CD4-positive, alpha-beta memory T cell (primary cell): ENCODE data around the gene KCNQ2. TPM values are rescaled to one million over a fixed set of nuclear protein-coding genes. Genes with fewer than 3 reads are reported as not detected.

Experiments
- CTCF ChIA-PET: fragments of 350-600 bp; sonication (Branson Sonifier 250); formaldehyde crosslinking; loops from one replicate; lab custom pipeline; 2021; ENCODE audit warnings: inconsistent platforms; ENCODE audit not compliant: partially characterized antibody; lab: Charles Lee
- POLR2A ChIA-PET: fragments of 350-600 bp; sonication (Branson Sonifier 250); formaldehyde crosslinking; loops from one replicate; lab custom pipeline; 2021; ENCODE audit not compliant: partially characterized antibody; lab: Charles Lee
- DNase-seq, 5 donors: peaks; one replicate each; pipeline versions ENCODE4 v3.0.0 to v3.0.0-alpha.2; 2020 to 2022; ENCODE audit warnings: mixed read lengths in 1 of 5
- H3K27ac ChIP-seq: one replicate; pipeline ENCODE4 v1.7.0; 2013; ENCODE audit warnings: low read depth, low read length
- H3K27me3 ChIP-seq: 2 replicates; pipeline ENCODE4 v1.7.0; 2013; ENCODE audit warnings: mild to moderate bottlenecking, low read length, moderate library complexity; ENCODE audit not compliant: insufficient read depth
- H3K36me3 ChIP-seq: 2 replicates; pipeline ENCODE4 v1.7.0; 2013; ENCODE audit warnings: mild to moderate bottlenecking, low read length, moderate library complexity; ENCODE audit not compliant: insufficient read depth
- H3K4me1 ChIP-seq: 2 replicates; pipeline ENCODE4 v1.7.0; 2013; ENCODE audit warnings: mild to moderate bottlenecking, low read length, moderate library complexity; ENCODE audit not compliant: insufficient read depth
- H3K4me3 ChIP-seq, 2 donors: one replicate each; pipeline ENCODE4 v1.7.0; 2013; ENCODE audit warnings: low read length in 2 of 2, mild to moderate bottlenecking in 1 of 2
- H3K9me3 ChIP-seq, 2 donors: one replicate each; pipeline ENCODE4 v1.7.0; 2013; ENCODE audit warnings: low read length in 2 of 2, control low read depth in 1 of 2; ENCODE audit not compliant: control insufficient read depth in 1 of 2
- H3K27ac Mint-ChIP-seq, 7 donors: one replicate each; pipeline ENCODE4 v1.8.0; 2020 to 2021; ENCODE audit warnings: mixed read lengths in 7 of 7, mild to moderate bottlenecking in 6 of 7, inconsistent platforms in 3 of 7, moderate library complexity in 3 of 7
- H3K27me3 Mint-ChIP-seq, 2 donors: one replicate each; pipeline ENCODE4 v1.8.0; 2020 to 2021; ENCODE audit warnings: mixed read lengths in 2 of 2
- H3K36me3 Mint-ChIP-seq, 2 donors: one replicate each; pipeline ENCODE4 v1.8.0; 2020 to 2021; ENCODE audit warnings: mixed read lengths in 2 of 2, inconsistent platforms in 1 of 2, mild to moderate bottlenecking in 1 of 2
- H3K4me1 Mint-ChIP-seq, 4 donors: one replicate each; pipeline ENCODE4 v1.8.0; 2020 to 2021; ENCODE audit warnings: mixed read lengths in 4 of 4, mild to moderate bottlenecking in 1 of 4
- H3K4me3 Mint-ChIP-seq, 8 donors: one replicate each; pipeline ENCODE4 v1.8.0; 2020 to 2021; ENCODE audit warnings: mixed read lengths in 8 of 8, mild to moderate bottlenecking in 7 of 8, moderate library complexity in 6 of 8, inconsistent platforms in 3 of 8
- H3K9me3 Mint-ChIP-seq, 8 donors: one replicate each; pipeline ENCODE4 v1.8.0; 2020 to 2021; ENCODE audit warnings: mixed read lengths in 8 of 8, mild to moderate bottlenecking in 5 of 8, inconsistent platforms in 3 of 8, moderate library complexity in 1 of 8
- intact Hi-C: fragments of 100-400 bp; cut with micrococcal nuclease; formaldehyde crosslinking; loops from one replicate; pipeline ENCODE4 v1.15.1; 2023
- polyA plus RNA-seq, 2 donors: library from polyadenylated mRNA; unstranded; fragments of 300-500 nt; fragmentation: Illumina TruSeq; gene quantifications; one replicate each; pipeline ENCODE4 v1.2.3, GENCODE V29; 2021
- total RNA-seq, 2 experiments: library from RNA; stranded (reverse); gene quantifications; one replicate each; pipeline ENCODE4 v1.2.3, GENCODE V29; 2021

Gene KCNQ2
- total and polyA plus RNA-seq, 4 experiments from 2014 or later: not detected

DNA sequence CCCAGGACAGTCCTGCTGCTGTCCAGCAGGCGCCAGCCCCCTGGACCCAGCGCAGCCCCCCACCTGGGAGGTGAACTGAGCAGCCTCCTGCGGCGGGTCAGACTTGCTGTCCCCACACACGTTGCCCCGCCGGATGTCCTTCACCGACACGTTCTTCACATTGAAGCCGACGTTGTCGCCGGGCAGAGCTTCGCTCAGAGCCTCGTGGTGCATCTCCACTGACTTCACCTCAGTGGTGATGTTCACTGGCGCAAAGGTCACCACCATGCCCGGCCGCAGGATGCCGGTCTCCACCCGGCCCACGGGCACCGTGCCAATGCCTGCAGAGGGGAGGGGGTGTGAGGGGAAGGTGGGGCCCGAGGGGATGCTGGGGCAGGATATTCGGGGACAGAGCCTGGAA, 18.0 kb upstream of the KCNQ2 start:
- no peaks in the 10 kb centered on the region for H3K36me3 Mint-ChIP-seq
- H3K4me3 ChIP-seq: no peak overlapping the region
- POLR2A ChIA-PET: no interaction called here
- no peak overlapping the region for H3K27ac Mint-ChIP-seq
- H3K9me3 Mint-ChIP-seq: peaks cover 0 to 5% (median 0%) of the 10 kb centered on the region in 8 donors
- no peaks in the 10 kb centered on the region for H3K9me3 ChIP-seq
- no peaks in the 10 kb centered on the region for H3K4me1 ChIP-seq
- H3K27ac ChIP-seq: no peak overlapping the region
- H3K4me3 Mint-ChIP-seq: no peak overlapping the region
- H3K4me1 Mint-ChIP-seq: no peaks in the 10 kb centered on the region
- H3K27me3 ChIP-seq: peaks cover 7% of the 10 kb centered on the region
- intact Hi-C loops: no loop called here
- peaks cover 11% of the 10 kb centered on the region in 2 donors for H3K27me3 Mint-ChIP-seq
- CTCF ChIA-PET: no interaction called here
- H3K36me3 ChIP-seq: no peaks in the 10 kb centered on the region
- DNase-seq: no peak

GRCh38 chr20:63488315-63489251, 16.1 kb upstream of the KCNQ2 start:
- Histone ChIP-seq H3K36me3 (no peaks in the 10 kb centered on the region), H3K9me3 (no peaks in the 10 kb centered on the region), H3K27ac (no peak overlapping the region), H3K4me1 (no peaks in the 10 kb centered on the region), H3K4me3 (no peak overlapping the region), H3K27me3 (peaks cover 7% of the 10 kb centered on the region)
- Mint-ChIP-seq H3K27ac (no peak overlapping the region), H3K9me3 (peaks cover 0 to 5% (median 0%) of the 10 kb centered on the region in 8 donors), H3K27me3 (peaks cover 14 to 15% of the 10 kb centered on the region in 2 donors), H3K36me3 (no peaks in the 10 kb centered on the region), H3K4me1 (no peaks in the 10 kb centered on the region), H3K4me3 (no peak overlapping the region)
- POLR2A ChIA-PET: interaction anchor here (0.5 kb wide), 1 partner anchor 123 kb away, joined by 4 read pairs; no protein-coding TSS in a partner anchor
- intact Hi-C loops: no loop called here
- CTCF ChIA-PET: no interaction called here
- no peak for DNase-seq

DNA sequence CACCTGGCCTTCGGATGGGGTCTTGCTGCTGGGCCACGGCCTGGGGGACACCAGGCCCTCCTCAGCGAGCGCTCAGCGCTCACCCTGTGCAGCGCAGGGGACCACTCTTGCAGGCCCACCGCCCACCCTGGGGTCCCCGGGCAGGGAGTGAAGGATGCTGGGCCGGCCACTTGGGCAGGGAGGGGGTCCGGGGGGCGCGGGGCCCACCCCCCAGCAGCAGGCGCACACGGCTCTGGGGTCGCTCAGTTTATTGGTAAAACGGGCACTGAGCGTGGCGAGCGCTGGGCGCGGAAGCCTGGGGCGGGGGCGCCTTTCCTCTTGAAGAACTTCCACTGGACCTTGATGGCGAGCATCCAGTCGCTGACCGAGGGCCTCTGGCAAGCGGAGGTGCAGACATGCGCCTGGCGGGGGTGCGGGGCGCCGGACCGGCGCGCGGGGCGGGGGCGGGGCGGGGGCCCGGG, 15.4 kb upstream of the KCNQ2 start:
- peaks cover 16 to 17% of the 10 kb centered on the region in 2 donors for H3K27me3 Mint-ChIP-seq

DNA sequence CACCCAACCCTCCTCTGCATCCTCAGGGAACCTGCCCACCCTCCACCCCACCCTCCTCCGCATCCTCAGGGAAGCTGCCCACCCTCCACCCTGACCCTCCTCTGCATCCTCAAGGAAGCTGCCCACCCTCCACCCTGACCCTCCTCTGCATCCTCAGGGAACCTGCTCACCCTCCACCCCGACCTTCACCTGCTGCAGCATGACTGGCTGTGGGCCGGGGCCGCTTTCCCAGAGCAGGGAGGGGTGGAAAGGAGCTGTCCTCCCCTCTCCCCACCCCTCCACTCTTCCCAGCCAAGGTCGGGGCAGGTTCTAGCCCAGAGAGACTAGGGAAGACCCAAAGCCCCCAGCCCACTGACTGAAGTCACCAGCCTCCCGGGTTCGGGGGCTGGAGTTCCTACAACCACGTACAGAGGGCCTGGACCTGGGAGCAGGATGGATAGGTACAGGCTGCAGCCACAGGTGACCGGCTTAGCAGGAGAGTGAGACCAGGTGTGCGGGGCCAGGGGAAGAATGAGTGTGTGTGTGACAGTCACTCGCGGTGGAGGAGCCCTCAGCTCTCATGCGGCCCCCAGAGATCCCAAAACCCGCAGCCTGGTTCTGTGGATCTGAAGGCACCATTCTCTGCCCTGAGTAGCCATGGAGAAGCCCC, 14.8 kb upstream of the KCNQ2 start:
- no peaks in the 10 kb centered on the region for H3K4me1 ChIP-seq
- H3K27ac Mint-ChIP-seq: no peak overlapping the region
- no peak overlapping the region for H3K27ac ChIP-seq
- no peaks in the 10 kb centered on the region for H3K9me3 ChIP-seq
- no peaks in the 10 kb centered on the region for H3K36me3 Mint-ChIP-seq
- no peak for DNase-seq
- no peak overlapping the region for H3K4me3 ChIP-seq
- H3K27me3 ChIP-seq: peaks cover 7% of the 10 kb centered on the region
- POLR2A ChIA-PET: no interaction called here
- intact Hi-C loops: no loop called here
- H3K36me3 ChIP-seq: no peaks in the 10 kb centered on the region
- H3K9me3 Mint-ChIP-seq: peaks cover 0 to 2% (median 0%) of the 10 kb centered on the region in 8 donors
- CTCF ChIA-PET: no interaction called here
- peaks cover 0 to 4% (median 3%) of the 10 kb centered on the region in 4 donors for H3K4me1 Mint-ChIP-seq
- peaks cover 19 to 21% of the 10 kb centered on the region in 2 donors for H3K27me3 Mint-ChIP-seq
- no peak overlapping the region for H3K4me3 Mint-ChIP-seq

More for the DNA sequence above, 15.4 kb upstream of the KCNQ2 start:
- intact Hi-C loops: no loop called here
- no peak overlapping the region for H3K4me3 Mint-ChIP-seq
- peaks cover 7% of the 10 kb centered on the region for H3K27me3 ChIP-seq
- no peak for DNase-seq
- no peak overlapping the region for H3K27ac Mint-ChIP-seq
- peaks cover 0 to 3% (median 2%) of the 10 kb centered on the region in 4 donors for H3K4me1 Mint-ChIP-seq
- H3K9me3 ChIP-seq: no peaks in the 10 kb centered on the region
- H3K4me3 ChIP-seq: no peak overlapping the region
- H3K36me3 Mint-ChIP-seq: no peaks in the 10 kb centered on the region
- H3K9me3 Mint-ChIP-seq: peaks cover 0 to 5% (median 0%) of the 10 kb centered on the region in 8 donors
- no peaks in the 10 kb centered on the region for H3K4me1 ChIP-seq
- CTCF ChIA-PET: no interaction called here
- no peak overlapping the region for H3K27ac ChIP-seq
- H3K36me3 ChIP-seq: no peaks in the 10 kb centered on the region
- POLR2A ChIA-PET: no interaction called here

GRCh38 chr20:63486300-63486855, 13.9 kb upstream of the KCNQ2 start:
- Histone ChIP-seq H3K4me3 (no peak overlapping the region), H3K4me1 (no peaks in the 10 kb centered on the region), H3K36me3 (no peaks in the 10 kb centered on the region), H3K9me3 (no peaks in the 10 kb centered on the region), H3K27ac (no peak overlapping the region), H3K27me3 (peaks cover 7% of the 10 kb centered on the region)
- no peak for DNase-seq
- ChIA-PET POLR2A (no interaction called here), CTCF (no interaction called here)
- Mint-ChIP-seq H3K27ac (no peak overlapping the region), H3K9me3 (peaks cover 0 to 2% (median 0%) of the 10 kb centered on the region in 8 donors), H3K36me3 (no peaks in the 10 kb centered on the region), H3K27me3 (peaks cover 18 to 23% of the 10 kb centered on the region in 2 donors), H3K4me1 (peaks cover 0 to 4% (median 3%) of the 10 kb centered on the region in 4 donors), H3K4me3 (no peak overlapping the region)
- intact Hi-C loops: no loop called here

DNA sequence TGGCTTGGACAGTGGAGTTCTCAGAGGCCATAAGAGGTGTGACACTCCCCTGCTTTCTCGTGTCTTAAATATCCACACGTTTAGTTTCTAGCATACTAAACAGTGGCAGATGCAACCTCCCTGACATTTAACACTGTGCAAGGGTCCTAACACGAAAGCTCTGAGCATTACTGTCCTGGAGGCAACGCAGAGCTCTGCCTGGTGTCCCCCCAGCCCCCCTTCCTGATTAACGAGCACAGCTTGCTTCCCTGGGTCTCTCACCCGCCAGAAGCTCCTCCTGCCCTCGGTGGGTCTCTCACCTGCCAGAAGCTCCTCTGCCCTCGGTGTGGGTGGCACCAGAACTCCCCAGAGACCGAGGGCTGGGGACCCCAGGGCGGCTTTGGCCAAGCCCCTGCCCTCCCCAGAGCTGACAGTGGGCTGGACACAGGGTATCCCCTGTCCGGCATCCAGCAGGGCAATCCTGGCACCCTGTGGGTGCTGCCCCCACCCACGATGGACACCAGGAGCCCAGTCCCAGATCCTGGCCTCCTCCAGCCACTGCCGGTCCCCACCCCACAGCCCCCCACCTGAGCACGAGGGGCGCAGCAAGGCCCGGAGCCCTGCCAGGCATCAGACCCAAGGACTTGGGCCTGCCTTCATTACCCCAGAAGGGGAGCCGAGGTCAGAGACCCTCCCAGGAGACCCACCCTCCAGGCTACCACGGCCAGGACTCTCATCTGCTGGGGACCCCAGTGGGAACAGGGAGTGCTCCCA, 12.4 kb upstream of the KCNQ2 start:
- no peak for DNase-seq
- H3K36me3 Mint-ChIP-seq: no peaks in the 10 kb centered on the region
- H3K27me3 Mint-ChIP-seq: peaks cover 22 to 26% of the 10 kb centered on the region in 2 donors
- no peak overlapping the region for H3K4me3 Mint-ChIP-seq
- peaks cover 0 to 4% (median 3%) of the 10 kb centered on the region in 4 donors for H3K4me1 Mint-ChIP-seq
- CTCF ChIA-PET: no interaction called here
- POLR2A ChIA-PET: interaction anchor here (0.6 kb wide), 1 partner anchor 36 kb away, joined by 3 read pairs; the partner anchor contains the start of gene PPDPF
- intact Hi-C loops: no loop called here
- peaks cover 7% of the 10 kb centered on the region for H3K27me3 ChIP-seq
- no peaks in the 10 kb centered on the region for H3K36me3 ChIP-seq
- H3K27ac ChIP-seq: no peak overlapping the region
- no peaks in the 10 kb centered on the region for H3K4me1 ChIP-seq
- H3K9me3 ChIP-seq: no peaks in the 10 kb centered on the region
- peaks cover 0 to 2% (median 0%) of the 10 kb centered on the region in 8 donors for H3K9me3 Mint-ChIP-seq
- H3K4me3 ChIP-seq: no peak overlapping the region
- no peak overlapping the region for H3K27ac Mint-ChIP-seq
